Activated CD8-positive, alpha-beta T cell treated with anti-CD3 and anti-CD28 coated beads for 36 hours (primary cell): Measurements from ENCODE around the gene ATOSB. TPM values are rescaled to one million over a fixed set of nuclear protein-coding genes. Genes with fewer than 3 reads are reported as not detected.

Experiments used
- ATAC-seq: fragments of 200-7000 bp; cut with Tn5 transposase; one replicate; pipeline ENCODE4 v1.10.0; 2021; ENCODE audit warnings: mild to moderate bottlenecking, moderate library complexity
- CTCF ChIA-PET: fragments of 350-600 bp; sonication (Branson Sonifier 250); formaldehyde crosslinking; loops from one replicate; lab custom pipeline; 2021; ENCODE audit warnings: antibody characterized with exemption; lab: Charles Lee
- POLR2A ChIA-PET: fragments of 350-600 bp; sonication (Branson Sonifier 250); formaldehyde crosslinking; loops from one replicate; lab custom pipeline; 2021; ENCODE audit warnings: antibody characterized with exemption; lab: Charles Lee
- DNase-seq: peaks from one replicate; pipeline ENCODE4 v3.0.0-alpha.2; 2020
- H3K27ac Mint-ChIP-seq: one replicate; pipeline ENCODE4 v1.8.0; 2021; ENCODE audit warnings: mild to moderate bottlenecking, mixed read lengths
- H3K27me3 Mint-ChIP-seq: one replicate; pipeline ENCODE4 v1.8.0; 2021; ENCODE audit warnings: mixed read lengths
- H3K36me3 Mint-ChIP-seq: one replicate; pipeline ENCODE4 v1.8.0; 2021; ENCODE audit warnings: low read depth, mixed read lengths
- H3K4me1 Mint-ChIP-seq: one replicate; pipeline ENCODE4 v1.8.0; 2021; ENCODE audit warnings: low read depth, mixed read lengths
- H3K4me3 Mint-ChIP-seq: one replicate; pipeline ENCODE4 v1.8.0; 2021; ENCODE audit warnings: mild to moderate bottlenecking, moderate library complexity, mixed read lengths
- H3K9me3 Mint-ChIP-seq: one replicate; pipeline ENCODE4 v1.8.0; 2021; ENCODE audit warnings: mixed read lengths
- intact Hi-C: fragments of 100-400 bp; cut with micrococcal nuclease; formaldehyde crosslinking; loops from one replicate; pipeline ENCODE4 v1.10.0; 2022
- total RNA-seq, 2 experiments: library from RNA; stranded (reverse); gene quantifications; one replicate each; pipeline ENCODE4 v1.2.3, GENCODE V29; 2021
- TF ChIP-seq, protein P1 (sequence below): fragments of 200-600 bp; IDR thresholded peaks from one replicate; pipeline ENCODE4 v1.8.0; 2022; ENCODE audit warnings: antibody characterized with exemption, mild to moderate bottlenecking

ATOSB gene
- total RNA-seq, 2 experiments from 2014 or later, result 5.9 to 6.0 TPM

DNA sequence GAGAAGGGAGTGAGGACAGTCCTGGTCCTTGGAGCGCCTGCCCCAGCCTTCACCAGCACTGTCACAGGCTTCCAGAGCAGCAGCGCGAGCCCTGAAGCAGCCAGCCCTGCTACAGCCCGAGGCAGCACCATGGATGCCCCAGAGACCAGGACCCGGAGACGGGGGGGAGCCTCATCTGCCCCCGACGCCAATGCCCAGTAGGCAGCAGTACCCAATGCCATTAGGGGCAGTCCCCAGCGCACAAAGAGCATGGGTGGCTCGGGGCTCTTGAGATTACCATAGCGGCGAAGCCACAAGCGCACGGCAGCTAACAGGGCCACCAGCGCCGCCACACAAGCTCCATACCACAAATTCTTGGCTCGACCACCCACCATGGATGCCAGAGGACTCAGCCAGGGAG lies 24.1 kb downstream of the ATOSB start:
- ChIA-PET CTCF (interaction anchor here (1.0 to 1.6 kb wide), 2 partner anchors 18 to 192 kb away, joined by 3 to 4 read pairs; no protein-coding TSS in a partner anchor), POLR2A (interaction anchor here (0.9 to 7.8 kb wide), 5 partner anchors 11 to 24 kb away, joined by 3 to 101 read pairs (median 4); partner anchors contain the start of genes ATOSB, FANCG and STOML2)
- H3K27ac Mint-ChIP-seq, result no peak overlapping the region
- peaks cover 15% of the 10 kb centered on the region for H3K4me1 Mint-ChIP-seq
- H3K27me3 Mint-ChIP-seq, result no peaks in the 10 kb centered on the region
- H3K4me3 Mint-ChIP-seq, result no peak overlapping the region
- intact Hi-C loops, result no loop called here
- no peaks in the 10 kb centered on the region for H3K9me3 Mint-ChIP-seq
- TF ChIP-seq, protein P1, sequence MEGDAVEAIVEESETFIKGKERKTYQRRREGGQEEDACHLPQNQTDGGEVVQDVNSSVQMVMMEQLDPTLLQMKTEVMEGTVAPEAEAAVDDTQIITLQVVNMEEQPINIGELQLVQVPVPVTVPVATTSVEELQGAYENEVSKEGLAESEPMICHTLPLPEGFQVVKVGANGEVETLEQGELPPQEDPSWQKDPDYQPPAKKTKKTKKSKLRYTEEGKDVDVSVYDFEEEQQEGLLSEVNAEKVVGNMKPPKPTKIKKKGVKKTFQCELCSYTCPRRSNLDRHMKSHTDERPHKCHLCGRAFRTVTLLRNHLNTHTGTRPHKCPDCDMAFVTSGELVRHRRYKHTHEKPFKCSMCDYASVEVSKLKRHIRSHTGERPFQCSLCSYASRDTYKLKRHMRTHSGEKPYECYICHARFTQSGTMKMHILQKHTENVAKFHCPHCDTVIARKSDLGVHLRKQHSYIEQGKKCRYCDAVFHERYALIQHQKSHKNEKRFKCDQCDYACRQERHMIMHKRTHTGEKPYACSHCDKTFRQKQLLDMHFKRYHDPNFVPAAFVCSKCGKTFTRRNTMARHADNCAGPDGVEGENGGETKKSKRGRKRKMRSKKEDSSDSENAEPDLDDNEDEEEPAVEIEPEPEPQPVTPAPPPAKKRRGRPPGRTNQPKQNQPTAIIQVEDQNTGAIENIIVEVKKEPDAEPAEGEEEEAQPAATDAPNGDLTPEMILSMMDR, result no peak
- no peak for DNase-seq
- H3K36me3 Mint-ChIP-seq, result peaks cover 21% of the 10 kb centered on the region
- ATAC-seq, result no peak

DNA sequence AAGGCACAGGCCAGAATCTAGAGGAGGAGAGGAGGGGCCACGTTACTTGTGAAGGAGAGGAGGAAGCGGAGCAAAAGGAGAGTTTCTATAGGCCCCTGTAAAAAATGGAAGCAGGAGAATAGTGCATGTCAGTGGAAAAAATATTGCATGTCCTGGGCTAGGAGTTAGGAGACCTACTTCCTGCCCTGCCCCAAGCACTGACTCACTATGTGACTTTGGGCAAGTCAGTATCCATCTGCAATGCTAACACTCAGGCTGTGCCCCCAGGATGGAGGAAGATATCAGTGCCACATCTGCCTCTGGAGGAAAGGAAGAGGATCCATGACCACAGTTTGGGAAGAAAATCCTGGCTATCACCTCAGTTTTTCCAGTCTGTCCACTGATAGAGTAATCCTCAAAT lies 26.2 kb downstream of the ATOSB start:
- intact Hi-C loops, result no loop called here
- H3K36me3 Mint-ChIP-seq, result peaks cover 22% of the 10 kb centered on the region
- ATAC-seq, result no peak
- H3K4me1 Mint-ChIP-seq, result peaks cover 3% of the 10 kb centered on the region
- DNase-seq, result no peak
- H3K27me3 Mint-ChIP-seq, result no peaks in the 10 kb centered on the region
- no peak overlapping the region for H3K27ac Mint-ChIP-seq
- CTCF ChIA-PET, result no interaction called here
- POLR2A ChIA-PET, result no interaction called here
- TF ChIP-seq, protein P1, result no peak
- no peaks in the 10 kb centered on the region for H3K9me3 Mint-ChIP-seq
- no peak overlapping the region for H3K4me3 Mint-ChIP-seq

DNA sequence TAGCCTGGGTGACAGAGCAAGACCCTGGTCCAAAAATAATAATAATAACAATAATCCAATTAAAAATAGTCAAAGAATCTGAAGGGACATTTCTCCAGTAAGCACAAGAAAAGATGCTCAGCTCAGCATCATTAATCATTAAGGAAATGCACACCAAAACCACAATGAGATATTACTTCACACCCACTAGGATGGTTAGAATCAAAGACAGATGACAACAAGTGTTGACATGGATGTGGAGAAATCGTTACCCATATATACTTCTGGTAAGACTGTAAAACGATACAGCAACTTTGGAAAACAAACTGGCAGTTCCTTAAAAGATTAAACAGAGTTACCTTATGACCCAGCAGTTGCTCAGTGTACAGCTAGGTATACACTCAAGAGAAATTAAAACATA lies 30.6 kb downstream of the ATOSB start:
- intact Hi-C loops, result no loop called here
- Mint-ChIP-seq H3K27me3 (no peaks in the 10 kb centered on the region), H3K4me1 (peaks cover 1% of the 10 kb centered on the region), H3K36me3 (peaks cover 6% of the 10 kb centered on the region), H3K4me3 (no peak overlapping the region), H3K27ac (peak overlapping the region; percentile 0), H3K9me3 (no peaks in the 10 kb centered on the region)
- ATAC-seq, result no peak
- POLR2A ChIA-PET, result interaction anchor here (0.8 to 1.7 kb wide), 2 partner anchors 11 to 13 kb away, joined by 3 to 6 read pairs; partner anchors contain the start of genes PIGO and VCP
- TF ChIP-seq, protein P1, result no peak
- DNase-seq, result no peak
- CTCF ChIA-PET, result no interaction called here

DNA sequence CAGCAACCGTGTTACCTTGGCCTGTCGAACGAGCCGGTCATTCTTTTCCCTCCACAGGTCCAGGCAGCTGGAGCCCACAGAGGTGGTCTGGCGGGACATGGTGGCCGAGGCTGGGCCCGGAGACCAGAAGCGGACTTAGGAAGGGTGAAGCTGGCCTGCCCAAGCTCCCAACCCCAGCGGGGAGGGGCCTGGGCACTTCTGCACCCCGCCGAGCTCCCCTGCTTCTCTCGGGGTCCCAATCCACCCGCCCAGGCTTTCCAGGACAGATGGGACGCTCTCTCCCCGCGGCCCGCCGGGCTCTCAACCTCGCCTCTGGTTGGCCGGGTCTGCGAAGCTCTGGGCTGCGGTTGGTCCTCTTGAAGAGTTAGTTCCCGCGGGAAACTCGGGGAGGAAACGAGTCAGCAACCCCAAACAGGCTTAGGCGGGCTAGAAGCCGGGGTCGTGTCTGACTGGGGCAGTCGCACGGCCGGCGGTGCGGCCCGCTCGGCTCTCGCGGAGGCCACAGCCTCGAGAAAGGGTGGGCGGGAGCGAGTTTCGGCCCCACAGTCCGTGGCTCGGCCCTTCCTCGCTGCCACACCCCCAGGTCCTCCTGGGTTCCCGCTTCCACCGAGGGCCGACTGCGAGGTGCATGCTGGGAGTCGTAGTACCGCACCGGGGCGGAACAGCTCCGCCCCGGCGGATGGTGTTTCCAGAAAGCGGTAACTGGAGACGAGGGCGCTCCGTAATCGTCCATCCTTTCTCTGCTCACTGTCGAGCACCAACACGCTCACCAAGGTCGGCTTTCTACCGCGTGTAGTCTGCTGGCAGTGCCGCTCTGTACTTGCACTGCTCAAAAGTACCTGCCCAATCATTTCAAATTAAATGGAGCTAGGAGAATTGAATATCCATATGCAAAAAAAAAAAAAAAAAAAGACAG lies 36.0 kb downstream of the ATOSB start, which contains the start of gene FANCG:
Gene FANCG, minus strand, starts transcription at position 517 of the 916 bp plus-strand sequence. Its CDS starts 418 bp downstream, at position 99.
- intact Hi-C loops, result no loop called here
- H3K9me3 Mint-ChIP-seq, result no peaks in the 10 kb centered on the region
- peak; percentile 91 for DNase-seq
- no peaks in the 10 kb centered on the region for H3K27me3 Mint-ChIP-seq
- peak within 1 kb of the TSS; percentile 97 for H3K27ac Mint-ChIP-seq
- H3K36me3 Mint-ChIP-seq, result peaks cover 36% of the 10 kb centered on the region
- H3K4me3 Mint-ChIP-seq, result peak within 1 kb of the TSS; percentile 90
- POLR2A ChIA-PET, result interaction anchor here (0.7 to 7.5 kb wide), 14 partner anchors 9 to 91 kb away, joined by 3 to 101 read pairs (median 5); partner anchors contain the start of genes PIGO, STOML2 and VCP
- ATAC-seq, result peak; percentile 90
- CTCF ChIA-PET, result interaction anchor here (0.9 to 8.2 kb wide), 10 partner anchors 8 to 320 kb away, joined by 3 to 83 read pairs (median 5); partner anchors contain the start of genes PIGO and STOML2
- H3K4me1 Mint-ChIP-seq, result peaks cover 21% of the 10 kb centered on the region
- TF ChIP-seq, protein P1, result no peak
